Measurements from ENCODE around the gene PRSS3. TPM values are rescaled to one million over a fixed set of nuclear protein-coding genes. Genes with fewer than 3 reads are reported as not detected.
A peak's percentile ranks its signal among the peaks of the same experiment; 100 is the strongest.
"Not testable (repeated sequence)": the region's sequence is repeated elsewhere in the genome, so short reads cannot be mapped to it uniquely, and the experiment has no call there.

The PRSS3 gene
- total RNA-seq, 1 donor = 3.9 TPM

DNA sequence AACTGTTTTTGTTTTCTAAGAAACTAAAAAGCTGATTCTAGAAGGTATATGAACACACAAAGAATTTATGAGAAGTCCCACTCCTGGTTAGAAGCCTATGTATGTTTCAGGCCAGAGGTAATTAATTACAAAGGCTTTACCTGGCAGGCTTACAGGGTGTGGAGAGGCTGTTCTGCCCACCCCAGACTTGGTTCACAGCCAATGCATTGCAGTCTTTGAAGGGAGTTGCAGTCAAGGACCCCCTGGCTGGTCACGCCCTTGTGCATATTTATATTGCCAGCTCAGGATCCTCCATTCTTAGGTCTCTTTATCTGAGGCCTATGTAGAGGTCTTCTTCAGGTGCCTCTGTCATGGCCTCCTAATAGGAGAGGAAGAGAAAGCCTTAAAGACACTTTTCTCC, 13.6 kb upstream of the PRSS3 start:
- TF ChIP-seq, protein P1, sequence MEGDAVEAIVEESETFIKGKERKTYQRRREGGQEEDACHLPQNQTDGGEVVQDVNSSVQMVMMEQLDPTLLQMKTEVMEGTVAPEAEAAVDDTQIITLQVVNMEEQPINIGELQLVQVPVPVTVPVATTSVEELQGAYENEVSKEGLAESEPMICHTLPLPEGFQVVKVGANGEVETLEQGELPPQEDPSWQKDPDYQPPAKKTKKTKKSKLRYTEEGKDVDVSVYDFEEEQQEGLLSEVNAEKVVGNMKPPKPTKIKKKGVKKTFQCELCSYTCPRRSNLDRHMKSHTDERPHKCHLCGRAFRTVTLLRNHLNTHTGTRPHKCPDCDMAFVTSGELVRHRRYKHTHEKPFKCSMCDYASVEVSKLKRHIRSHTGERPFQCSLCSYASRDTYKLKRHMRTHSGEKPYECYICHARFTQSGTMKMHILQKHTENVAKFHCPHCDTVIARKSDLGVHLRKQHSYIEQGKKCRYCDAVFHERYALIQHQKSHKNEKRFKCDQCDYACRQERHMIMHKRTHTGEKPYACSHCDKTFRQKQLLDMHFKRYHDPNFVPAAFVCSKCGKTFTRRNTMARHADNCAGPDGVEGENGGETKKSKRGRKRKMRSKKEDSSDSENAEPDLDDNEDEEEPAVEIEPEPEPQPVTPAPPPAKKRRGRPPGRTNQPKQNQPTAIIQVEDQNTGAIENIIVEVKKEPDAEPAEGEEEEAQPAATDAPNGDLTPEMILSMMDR (IDR thresholded peaks at IDR 0.05; ENCODE audit: insufficient read depth, low read depth, low read length) = no peak
- H3K4me3 ChIP-seq (ENCODE audit: low read depth, low read length) = no peak overlapping the region
- DNase-seq (ENCODE audit: low read depth) = no peak

- TF ChIP-seq, protein P1 (IDR thresholded peaks at IDR 0.05; ENCODE audit: insufficient read depth, low read depth, low read length) = no peak
- DNase-seq (ENCODE audit: low read depth) = peak; percentile 76
- no peak overlapping the region for H3K4me3 ChIP-seq (ENCODE audit: low read depth, low read length)
Measured at GRCh38 chr9:33782395-33783152, 12.8 kb upstream of the PRSS3 start.

DNA sequence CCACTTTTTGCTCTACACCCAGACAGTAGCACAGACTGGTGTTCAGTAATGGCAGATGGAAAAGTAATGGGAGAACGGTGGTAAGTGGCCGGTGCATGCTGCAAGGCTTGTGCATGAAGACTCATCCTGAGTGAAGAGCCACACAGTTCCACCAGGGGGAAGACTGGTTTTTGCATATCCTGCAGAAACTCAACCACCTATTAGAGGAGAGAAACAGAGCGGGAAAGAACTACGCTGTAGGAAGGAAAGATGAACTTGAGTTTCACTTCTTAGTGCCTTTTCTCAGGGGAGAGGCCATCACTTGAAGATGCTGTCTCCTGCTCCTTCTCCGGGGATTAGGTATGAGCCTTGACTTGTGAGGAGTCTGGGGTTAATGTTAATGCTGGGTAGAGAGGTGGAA, 9.4 kb upstream of the PRSS3 start:
- TF ChIP-seq, protein P1 (IDR thresholded peaks at IDR 0.05; ENCODE audit: insufficient read depth, low read depth, low read length) = peak; percentile 60
- no peak overlapping the region for H3K4me3 ChIP-seq (ENCODE audit: low read depth, low read length)
- peak; percentile 48 for DNase-seq (ENCODE audit: low read depth)

DNA sequence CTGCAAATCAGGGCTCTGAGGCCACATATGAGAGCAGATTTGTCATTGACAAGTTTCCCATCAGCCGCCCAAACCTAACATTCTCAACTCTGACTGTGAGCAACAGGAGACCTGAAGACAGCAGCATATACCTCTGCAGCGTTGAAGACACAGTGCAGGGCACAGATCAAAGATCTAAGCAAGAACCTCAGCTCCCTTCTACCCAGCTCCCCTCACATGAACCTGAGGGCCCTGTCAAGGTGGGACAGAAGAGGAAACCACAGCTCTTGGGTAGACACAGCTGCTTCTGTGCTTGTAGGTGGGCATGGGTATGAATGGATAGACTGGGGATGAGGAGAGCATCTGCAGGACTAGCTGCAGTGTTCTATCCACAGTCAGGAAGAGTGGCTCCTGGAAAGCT, 8.7 kb upstream of the PRSS3 start:
- TF ChIP-seq, protein P1 (IDR thresholded peaks at IDR 0.05; ENCODE audit: insufficient read depth, low read depth, low read length) = no peak
- DNase-seq (ENCODE audit: low read depth) = no peak
- H3K4me3 ChIP-seq (ENCODE audit: low read depth, low read length) = no peak overlapping the region

- DNase-seq (ENCODE audit: low read depth) = no peak
- no peak overlapping the region for H3K4me3 ChIP-seq (ENCODE audit: low read depth, low read length)
- TF ChIP-seq, protein P1 (IDR thresholded peaks at IDR 0.05; ENCODE audit: insufficient read depth, low read depth, low read length) = no peak
Measured at GRCh38 chr9:33787839-33788238, 7.5 kb upstream of the PRSS3 start.

DNA sequence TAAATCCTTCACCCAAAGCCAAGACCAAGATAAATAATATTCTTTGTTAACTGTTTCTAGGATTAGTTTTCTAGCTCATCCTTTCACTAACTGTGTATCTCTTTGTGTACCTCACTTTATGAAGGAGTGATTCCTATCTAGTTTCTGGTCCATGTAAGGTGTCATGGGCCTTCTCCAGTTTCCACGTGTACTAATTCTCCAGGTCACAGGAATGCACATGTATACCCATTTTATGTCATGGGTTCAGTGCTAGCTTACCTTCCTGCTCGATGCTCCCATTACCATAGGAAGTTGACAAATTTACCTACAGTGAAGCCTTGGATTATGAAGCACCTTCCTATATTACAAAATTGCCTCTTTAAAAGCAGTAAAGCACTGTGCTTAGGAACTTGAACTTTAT, 5.9 kb upstream of the PRSS3 start:
- not testable (repeated sequence) for DNase-seq (ENCODE audit: low read depth); H3K4me3 ChIP-seq (ENCODE audit: low read depth, low read length)

GRCh38 chr9:33791117-33791516, 4.2 kb upstream of the PRSS3 start:
- TF ChIP-seq, protein P1 (IDR thresholded peaks at IDR 0.05; ENCODE audit: insufficient read depth, low read depth, low read length) = no peak
- H3K4me3 ChIP-seq (ENCODE audit: low read depth, low read length) = no peak overlapping the region
- DNase-seq (ENCODE audit: low read depth) = peak; percentile 41

DNA sequence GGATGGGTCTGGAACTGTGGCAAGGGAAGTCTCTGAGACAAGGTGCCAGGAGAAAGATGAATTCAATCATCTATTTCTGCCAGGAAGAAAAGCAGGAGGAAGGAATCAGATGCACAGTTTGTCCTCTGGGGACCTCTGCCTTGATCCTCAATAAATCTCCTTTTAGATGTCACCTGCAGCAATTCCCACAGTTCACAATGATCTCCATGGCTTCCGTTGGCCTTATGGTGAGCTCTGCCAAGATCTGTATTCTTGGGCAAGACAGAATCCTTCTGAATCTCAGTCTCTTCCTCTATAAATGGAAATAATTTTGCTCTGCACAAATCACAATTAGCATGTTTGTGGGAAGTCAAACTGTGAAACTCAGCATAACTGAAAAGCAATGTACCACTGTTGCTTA, 1.9 kb upstream of the PRSS3 start:
- H3K4me3 ChIP-seq (ENCODE audit: low read depth, low read length); DNase-seq (ENCODE audit: low read depth): not testable (repeated sequence)
